RKO (cell line): ENCODE data around the gene G3BP1.
"Not testable (repeated sequence)": the region's sequence is repeated elsewhere in the genome, so short reads cannot be mapped to it uniquely, and the experiment has no call there.

Experiments used
- DNase-seq: peaks from one replicate; pipeline ENCODE4 v3.0.0-alpha.2; 2016; ENCODE audit warnings: low spot score

G3BP1 gene

DNA sequence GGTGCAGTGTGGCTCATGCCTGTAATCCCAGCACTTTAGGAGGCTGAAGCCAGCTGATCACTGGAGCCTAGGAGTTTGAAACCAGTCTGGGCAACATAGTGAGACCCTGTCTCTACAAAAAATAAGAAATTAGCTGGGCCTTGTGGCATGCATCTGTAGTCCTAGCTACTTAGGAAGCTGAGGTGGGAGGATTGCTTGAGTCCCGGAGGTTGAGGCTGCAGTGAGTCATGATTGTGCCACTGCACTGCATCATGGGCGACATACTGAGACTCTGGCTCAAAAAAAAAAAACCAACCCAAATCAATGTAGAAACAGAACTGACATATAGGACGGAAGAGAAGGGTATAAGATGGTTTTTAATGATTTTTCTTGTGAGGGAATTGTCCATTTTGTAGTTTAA lies 27.7 kb downstream of the G3BP1 start:
- peak; percentile 34 for DNase-seq

- no peak for DNase-seq
These were observed 28.8 kb downstream of the G3BP1 start for GRCh38 chr5:151800532-151800931.

DNA sequence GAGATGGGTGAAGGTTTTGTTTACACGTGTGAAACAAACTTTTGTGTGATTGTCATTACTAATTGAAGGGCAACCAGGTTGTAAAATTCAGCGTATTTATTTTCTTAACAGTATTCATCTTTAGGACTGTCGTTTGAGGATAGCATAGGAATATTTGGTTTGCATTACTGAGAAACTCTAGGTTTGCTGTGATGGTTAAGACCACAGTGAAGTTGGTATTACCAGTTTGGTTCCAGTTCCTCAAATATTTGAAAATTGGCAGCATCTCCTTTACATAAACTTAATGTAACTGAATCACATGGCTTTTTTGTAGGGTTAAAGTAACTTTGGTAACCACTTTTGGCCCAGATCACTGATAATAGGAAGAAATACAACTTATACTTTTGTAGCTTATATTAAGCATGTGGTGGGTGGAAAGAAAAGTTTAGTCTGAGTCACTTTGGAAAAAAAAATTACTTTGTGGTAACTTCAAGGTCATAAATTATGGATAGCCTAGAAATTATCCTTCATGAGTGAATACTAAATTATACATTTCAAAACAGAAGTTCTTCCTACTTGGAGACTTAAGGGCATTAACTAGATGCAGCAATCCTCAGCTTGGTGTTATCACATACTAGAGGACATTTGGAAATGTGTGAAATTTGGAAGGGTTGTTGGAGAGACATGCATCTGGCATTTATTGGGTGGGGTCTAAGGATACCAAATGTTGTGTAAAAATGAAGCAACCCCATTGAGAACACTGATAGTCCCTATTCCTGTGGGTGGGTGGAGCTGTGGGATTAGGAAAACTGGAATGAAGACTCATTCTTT lies 33.9 kb downstream of the G3BP1 start:
- no peak for DNase-seq

GRCh38 chr5:151808451-151809169 lies 36.9 kb downstream of the G3BP1 start:
- no peak for DNase-seq

DNA sequence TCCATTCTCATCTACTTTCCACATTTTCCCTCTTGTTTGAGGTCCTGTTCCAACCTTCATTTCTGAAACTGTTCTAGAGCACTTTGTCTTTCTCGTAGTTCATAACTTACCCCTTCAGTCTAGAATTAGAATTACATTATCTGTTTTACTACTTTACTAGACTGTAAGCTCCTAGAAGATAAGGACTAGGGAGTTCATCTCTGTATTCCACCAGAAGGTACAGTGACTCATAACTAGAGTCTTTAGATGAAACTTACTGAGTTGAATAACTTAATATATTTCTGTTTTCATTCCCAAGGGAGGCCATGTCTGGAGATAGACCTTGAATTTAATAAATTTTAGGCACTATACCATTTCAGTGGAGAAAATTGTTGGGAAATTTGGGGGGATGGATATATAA lies 38.7 kb downstream of the G3BP1 start:
- no peak for DNase-seq

GRCh38 chr5:151810897-151811296 lies 39.1 kb downstream of the G3BP1 start:
- DNase-seq: no peak

GRCh38 chr5:151811593-151812321 lies 40.0 kb downstream of the G3BP1 start:
- DNase-seq: peak; percentile 32

- no peak for DNase-seq
These were observed 41.1 kb downstream of the G3BP1 start for GRCh38 chr5:151812757-151813309.

- DNase-seq: no peak
These were observed 43.3 kb downstream of the G3BP1 start for GRCh38 chr5:151815051-151815450.

GRCh38 chr5:151819830-151820229 lies 48.1 kb downstream of the G3BP1 start:
- no peak for DNase-seq

- no peak for DNase-seq
These were observed 48.5 kb downstream of the G3BP1 start for GRCh38 chr5:151820271-151820670.

DNA sequence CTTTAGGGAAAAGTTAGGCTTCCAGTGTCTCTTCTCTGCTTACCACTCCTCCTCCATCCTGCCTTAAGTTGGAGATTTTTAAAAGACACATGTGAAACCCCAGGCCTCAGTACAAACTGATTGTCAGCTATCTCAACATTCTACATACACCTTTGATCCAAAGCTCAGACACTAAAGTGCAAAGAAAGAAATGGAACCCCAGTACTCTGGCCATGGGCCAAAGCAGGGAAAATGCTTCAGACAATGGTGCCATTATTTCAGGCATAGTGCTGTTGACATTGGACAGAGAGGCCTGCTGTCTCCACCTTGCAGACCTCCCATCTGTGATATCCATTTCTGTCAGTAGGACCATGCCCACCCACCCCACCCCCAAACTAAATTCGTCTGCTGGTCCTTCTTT lies 49.1 kb downstream of the G3BP1 start:
- no peak for DNase-seq

DNA sequence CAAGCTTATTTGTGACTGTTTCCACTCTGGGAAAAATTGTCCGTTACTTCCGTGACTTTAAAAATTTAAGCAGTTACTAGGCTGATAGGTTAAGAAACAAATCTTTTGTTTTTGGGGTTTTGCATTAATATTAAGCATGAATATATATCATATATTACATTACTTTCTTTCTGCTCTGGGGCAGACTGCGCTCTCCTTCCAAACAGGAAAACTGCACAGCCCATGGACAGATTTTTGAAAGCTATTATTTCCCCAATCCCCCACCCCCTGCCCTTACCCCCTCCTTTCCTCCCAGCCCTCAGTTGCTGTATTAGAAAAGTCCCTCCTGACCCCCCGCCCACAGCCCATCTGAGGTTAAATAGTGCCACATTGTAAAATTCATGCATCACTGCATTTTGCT lies 50.4 kb downstream of the G3BP1 start:
- DNase-seq: no peak

DNA sequence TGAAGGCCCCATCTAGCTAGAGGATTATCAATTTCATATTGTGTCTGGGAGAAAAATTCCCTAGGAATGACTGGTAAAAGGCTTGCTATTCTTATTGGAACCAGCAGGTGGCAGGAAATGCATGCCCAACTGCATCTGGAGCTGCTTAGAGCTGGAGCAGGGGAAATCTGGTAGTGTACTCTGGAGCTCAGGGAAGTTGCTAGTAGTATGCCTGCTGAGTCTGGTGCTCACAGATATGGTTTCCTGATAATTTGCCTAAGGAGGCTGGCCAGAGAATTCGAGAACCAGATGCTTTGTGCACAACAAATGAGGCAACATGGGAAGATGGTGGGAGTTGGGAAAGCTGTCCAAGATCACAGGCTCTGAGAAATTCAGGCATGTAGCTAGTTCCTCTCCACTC lies 53.7 kb downstream of the G3BP1 start:
- peak; percentile 76 for DNase-seq

DNA sequence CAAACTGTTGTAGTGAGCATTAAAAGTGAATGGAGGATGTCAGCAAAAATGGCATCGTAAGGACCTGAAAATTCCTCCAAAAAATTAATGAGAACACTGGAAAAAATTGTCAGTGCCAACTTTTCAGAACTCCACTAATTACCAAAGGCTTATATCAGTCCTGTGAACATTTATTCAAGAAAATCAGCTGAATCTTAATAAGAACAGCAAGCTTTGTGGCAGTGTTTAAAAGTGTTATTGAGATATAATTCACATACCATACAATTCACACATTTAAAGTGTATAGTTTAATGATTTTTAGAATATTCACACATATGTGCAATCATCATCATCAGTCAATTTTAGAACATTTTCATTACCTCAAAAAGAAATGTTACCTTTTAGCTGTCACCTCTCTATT lies 57.6 kb downstream of the G3BP1 start:
- DNase-seq: no peak

GRCh38 chr5:151832843-151833242 lies 61.1 kb downstream of the G3BP1 start:
- DNase-seq: not testable (repeated sequence)

DNA sequence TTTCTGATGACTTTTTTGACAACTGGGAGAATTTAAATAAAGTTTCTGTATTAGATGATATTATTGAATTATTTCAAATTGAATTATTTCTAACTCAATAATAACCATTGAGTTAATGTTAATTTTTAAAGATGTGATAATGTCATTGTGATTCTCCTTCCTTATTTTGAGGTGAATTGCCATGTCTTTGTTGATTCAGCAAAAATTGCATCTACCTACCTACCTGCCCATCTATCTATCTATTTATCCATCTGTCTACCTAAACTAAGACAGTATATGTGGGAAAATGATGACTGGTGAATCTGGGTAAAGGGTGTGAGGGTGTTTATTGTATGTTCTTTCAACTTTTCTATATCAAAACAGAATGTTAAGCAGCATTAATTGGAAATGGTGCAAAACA lies 75.0 kb downstream of the G3BP1 start:
- no peak for DNase-seq

DNA sequence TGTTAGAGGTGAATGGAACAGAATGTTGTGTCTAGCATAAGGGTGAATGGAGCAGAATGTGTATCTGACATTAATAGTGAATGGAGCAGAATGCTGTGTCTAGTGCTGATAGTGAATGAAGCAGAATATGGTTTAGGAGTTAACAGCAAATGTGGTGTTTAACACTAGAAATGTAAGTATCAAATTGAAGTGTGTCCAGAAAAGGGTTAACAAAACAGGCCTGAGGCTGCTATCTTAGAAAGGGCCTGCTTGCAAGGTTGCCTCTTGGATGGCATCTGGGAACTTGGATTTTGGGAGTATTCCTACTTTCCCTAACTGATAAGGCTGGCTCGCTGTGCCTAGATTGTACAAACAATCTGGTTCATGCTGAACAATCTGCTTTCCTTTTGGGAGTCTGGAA lies 76.1 kb downstream of the G3BP1 start:
- DNase-seq: no peak

DNA sequence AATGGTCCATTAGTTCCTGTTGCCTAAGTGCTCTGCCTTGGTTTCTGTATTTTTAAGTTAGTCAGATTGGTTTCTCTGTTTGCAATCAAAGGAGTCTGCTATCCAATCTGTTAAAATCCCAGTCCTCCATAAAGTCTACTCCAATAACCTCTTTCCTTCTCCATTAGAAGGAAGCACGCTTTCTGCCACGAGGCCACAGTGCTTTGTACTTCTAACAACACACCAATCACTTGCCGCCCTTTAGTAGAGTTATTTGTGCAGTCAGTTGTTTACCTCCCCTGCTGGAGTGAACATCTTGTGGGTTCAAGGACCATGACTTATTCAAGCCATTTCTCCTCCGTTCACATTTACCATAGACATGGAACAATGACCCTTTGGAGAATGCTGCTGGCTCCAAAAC lies 83.9 kb downstream of the G3BP1 start:
- no peak for DNase-seq

DNA sequence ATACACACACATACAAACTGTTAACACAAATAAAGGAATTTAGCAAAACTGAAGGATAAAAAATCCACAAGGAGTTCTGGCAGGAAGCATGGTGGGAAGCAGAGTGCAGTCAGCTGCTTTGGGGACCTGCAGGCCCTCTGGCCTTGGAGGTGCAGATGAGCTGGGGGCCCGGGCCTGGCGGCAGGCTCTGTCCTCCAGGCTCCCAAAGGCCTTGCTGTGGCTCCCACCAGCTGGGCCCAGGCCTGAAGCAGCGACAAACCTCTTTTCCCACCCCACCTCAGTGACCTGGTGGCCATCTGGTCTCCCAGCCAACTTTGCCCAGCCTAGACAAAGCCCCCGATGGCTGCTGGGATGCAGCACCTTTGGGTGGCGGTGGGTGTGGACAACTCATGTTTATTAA lies 85.1 kb downstream of the G3BP1 start:
- no peak for DNase-seq

GRCh38 chr5:151860867-151861266 lies 89.1 kb downstream of the G3BP1 start:
- not testable (repeated sequence) for DNase-seq
